GM12875 (cell line): ENCODE data around the gene PGAP6.

Experiments used
- H3K4me3 ChIP-seq: one replicate; pipeline ENCODE4 v1.5.1; 2011; ENCODE audit warnings: low read depth, low read length, control low read depth
- TF ChIP-seq, protein P1 (sequence below): IDR thresholded peaks from 2 replicates; pipeline ENCODE4 v1.5.1; 2011; ENCODE audit warnings: low read depth, mild to moderate bottlenecking, control low read depth, inconsistent platforms, low read length, moderate library complexity, borderline replicate concordance; ENCODE audit not compliant: insufficient read depth

Gene PGAP6

DNA sequence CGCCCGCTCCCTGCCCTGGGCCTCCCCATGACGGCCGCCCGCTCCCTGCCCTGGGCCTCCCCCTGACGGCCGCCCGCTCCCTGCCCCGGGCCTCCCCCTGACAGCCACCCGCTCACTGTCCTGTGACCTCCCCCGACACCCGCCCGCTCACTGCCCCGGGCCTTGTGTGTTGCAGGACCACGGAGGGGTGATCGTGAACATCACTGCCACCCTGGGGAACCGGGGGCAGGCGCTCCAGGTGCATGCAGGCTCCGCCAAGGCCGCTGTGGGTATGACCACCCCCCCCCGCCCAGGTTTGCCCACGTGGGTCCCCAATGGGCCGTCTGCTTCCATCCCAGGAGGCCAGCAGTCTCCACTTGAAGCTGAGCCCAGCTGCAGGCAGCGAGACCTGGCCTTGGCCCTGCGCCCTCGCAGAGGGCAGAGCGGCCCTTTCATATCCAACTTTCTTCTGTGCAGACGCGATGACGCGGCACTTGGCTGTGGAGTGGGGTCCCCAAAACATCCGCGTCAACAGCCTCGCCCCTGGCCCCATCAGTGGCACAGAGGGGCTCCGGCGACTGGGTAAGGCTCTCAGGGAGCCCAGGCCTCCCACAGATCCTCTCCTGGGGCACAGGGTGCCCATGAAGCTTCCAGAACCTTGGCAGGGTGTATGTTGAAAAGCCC is 28.9 kb upstream of the PGAP6 start:
- TF ChIP-seq, protein P1, sequence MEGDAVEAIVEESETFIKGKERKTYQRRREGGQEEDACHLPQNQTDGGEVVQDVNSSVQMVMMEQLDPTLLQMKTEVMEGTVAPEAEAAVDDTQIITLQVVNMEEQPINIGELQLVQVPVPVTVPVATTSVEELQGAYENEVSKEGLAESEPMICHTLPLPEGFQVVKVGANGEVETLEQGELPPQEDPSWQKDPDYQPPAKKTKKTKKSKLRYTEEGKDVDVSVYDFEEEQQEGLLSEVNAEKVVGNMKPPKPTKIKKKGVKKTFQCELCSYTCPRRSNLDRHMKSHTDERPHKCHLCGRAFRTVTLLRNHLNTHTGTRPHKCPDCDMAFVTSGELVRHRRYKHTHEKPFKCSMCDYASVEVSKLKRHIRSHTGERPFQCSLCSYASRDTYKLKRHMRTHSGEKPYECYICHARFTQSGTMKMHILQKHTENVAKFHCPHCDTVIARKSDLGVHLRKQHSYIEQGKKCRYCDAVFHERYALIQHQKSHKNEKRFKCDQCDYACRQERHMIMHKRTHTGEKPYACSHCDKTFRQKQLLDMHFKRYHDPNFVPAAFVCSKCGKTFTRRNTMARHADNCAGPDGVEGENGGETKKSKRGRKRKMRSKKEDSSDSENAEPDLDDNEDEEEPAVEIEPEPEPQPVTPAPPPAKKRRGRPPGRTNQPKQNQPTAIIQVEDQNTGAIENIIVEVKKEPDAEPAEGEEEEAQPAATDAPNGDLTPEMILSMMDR = no peak
- H3K4me3 ChIP-seq = no peak overlapping the region

DNA sequence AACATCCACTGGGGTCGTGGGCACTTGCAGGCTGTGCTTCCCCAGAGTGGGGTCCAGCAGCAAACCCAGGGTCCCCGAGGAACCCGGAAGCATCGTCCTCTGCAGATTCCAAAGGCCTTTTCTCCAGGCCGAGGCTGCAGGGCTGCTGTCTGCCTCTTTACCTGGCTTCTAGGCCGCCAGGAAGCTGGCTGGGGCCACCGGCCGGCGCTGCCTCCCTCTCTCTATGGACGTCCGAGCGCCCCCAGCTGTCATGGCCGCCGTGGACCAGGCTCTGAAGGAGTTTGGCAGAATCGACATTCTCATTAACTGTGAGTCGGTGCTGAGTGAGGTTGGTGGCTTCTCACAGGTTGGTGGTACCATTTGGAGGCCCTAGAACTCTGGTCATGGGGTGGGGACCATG is 25.5 kb upstream of the PGAP6 start:
- TF ChIP-seq, protein P1 = no peak
- H3K4me3 ChIP-seq = no peak overlapping the region

DNA sequence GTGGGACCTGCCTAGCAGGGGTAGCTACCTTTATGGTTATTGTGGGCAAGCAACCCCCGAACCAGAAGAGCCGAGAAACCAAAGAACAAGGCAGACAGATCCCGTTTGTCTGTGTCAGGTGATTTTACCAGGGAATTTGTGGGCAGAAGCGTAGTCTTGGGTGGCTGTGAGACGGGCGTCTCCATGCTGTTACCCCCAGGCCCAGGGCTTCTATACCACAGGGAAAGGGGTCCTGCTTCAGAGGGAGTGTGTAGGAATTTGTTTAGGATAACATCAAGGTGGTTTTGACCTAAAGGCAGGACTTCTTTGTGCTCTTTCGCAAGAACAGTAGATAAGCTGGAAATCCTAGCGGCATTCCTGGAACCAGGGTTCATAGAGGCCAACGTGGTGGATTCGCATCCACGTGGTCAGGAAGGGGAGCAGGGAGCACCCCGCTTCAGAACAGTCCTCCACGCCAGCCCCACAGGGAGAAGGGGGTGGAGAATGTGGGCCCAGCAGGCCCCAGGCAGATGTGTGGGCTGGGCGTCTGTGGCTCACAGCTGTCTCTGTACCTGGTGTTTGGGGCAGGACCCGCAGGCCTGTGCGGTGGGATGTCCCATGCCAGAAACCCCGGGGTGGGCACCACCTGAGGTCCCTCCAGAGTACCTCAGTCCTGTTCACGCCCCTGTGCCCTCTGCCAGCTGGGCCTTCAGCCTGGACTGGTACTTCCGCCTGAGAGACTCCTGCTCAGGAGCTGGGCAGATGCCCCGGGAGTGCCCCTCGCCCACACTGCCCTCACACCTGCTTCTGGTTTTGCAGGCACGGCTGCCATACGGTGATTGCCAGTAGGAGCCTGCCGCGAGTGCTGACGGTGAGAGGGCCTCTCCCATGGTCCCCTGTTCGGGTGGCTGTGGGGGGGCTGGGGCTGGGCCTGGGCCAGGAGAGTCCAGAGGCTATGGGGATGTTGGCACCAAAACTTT is 24.0 kb upstream of the PGAP6 start:
- TF ChIP-seq, protein P1 = no peak
- H3K4me3 ChIP-seq = no peak overlapping the region

DNA sequence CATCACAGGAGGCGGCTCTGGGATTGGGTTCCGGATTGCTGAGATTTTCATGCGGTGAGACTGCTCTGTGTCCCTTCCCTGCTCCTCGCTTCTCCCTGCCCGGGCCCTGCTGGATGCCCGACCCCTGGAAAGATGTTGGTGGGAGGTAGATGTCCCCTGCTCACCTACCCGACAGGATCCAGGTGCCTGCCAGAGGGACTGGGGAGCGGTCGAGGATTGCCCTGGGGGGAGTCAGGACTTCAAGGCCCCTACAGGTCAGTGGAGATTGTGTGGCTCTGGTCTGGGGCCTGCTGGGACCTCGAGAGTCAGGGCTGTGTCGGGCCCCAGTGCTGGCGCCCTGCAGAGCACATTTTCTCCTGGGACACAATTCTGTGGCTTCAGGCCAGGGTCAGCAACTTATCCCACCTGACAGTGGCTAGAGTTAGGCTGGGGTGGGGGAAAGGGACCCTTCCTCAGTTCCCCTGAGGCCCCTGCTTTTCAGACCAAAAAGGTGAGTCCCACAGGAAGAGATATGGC is 23.3 kb upstream of the PGAP6 start:
- H3K4me3 ChIP-seq = no peak overlapping the region
- TF ChIP-seq, protein P1 = no peak

DNA sequence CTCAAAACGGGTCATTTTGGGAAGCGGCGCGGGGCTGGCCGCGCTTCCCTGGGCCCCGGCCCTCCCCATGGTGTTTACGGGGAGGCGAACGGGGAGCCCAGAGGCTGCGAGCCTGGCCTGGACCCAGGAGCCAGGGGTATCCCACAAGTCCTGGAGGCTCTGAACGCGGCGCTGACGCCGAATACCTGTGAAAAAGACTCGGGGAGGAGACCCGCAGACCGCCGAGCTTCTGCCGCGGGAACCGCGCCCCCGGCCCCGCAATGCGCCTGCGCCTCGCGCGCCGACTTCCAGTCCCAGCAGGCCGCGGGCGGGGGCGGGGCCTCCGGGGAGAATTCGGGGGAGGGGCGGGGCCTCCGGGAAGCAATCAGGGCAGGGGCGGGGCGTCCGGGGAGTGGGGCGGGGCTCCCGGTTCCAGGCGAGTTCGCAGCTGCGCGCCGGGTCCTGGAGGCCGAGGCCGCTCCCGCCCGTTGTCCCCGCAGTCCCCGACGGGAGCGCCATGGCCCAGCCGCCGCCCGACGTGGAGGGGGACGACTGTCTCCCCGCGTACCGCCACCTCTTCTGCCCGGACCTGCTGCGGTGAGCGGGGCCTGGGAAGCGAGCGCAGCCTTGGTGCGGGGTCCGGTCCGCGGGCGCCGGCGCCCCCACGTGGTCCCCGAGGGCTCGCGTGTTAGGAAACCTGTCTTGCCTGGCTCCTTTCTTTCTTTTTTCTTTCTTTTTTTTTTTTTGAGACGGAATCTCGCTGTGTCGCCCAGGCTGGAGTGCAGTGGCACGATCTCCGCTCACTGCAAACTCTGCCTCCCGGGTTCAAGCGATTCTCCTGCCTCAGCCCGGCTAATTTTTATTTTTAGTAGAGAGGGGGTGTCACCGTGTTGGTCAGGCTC is 19.9 kb upstream of the PGAP6 start, which contains the start of gene DECR2:
TSS of gene DECR2 (plus strand) at position 418 of the 881 bp plus-strand sequence. CDS start at position 497, 79 bp downstream.
- TF ChIP-seq, protein P1 = peak; percentile 68
- peak within 1 kb of the TSS; percentile 98 for H3K4me3 ChIP-seq

DNA sequence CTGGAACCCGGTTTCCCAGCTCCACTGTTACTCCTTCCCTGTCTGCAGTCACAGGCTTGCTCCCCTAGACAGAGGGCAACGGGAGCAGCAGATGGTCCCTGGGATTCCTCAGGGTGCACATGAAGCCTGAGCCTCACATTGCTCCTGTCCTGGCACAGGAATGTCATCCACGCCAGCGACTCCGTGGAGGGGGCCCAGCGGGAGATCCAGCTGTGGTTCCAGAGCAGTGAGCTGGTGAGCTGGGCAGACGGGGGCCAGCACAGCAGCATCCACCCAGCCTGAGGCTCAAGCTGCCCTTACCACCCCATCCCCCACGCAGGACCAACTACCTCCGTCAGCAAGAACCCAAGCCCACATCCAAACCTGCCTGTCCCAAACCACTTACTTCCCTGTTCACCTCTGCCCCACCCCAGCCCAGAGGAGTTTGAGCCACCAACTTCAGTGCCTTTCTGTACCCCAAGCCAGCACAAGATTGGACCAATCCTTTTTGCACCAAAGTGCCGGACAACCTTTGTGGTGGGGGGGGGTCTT is 18.3 kb upstream of the PGAP6 start:
- H3K4me3 ChIP-seq = peak overlapping the region; percentile 98
- TF ChIP-seq, protein P1 = no peak
